Stomach (tissue), 9 donors: ENCODE data around the gene PALM2AKAP2. TPM values are rescaled to one million over a fixed set of nuclear protein-coding genes. Genes with fewer than 3 reads are reported as not detected.

Experiments
- DNase-seq, 2 donors: peaks; one replicate each; pipeline versions ENCODE4 v3.0.0 to v3.0.0-alpha.2; 2013 to 2019
- H3K27ac ChIP-seq, 5 donors: fragments of 200-600 bp in 4 of 5; sonication (generic) in 4 of 5; one replicate each; pipeline ENCODE4 v1.5.1; 2013 to 2019; ENCODE audit warnings: mild to moderate bottlenecking in 1 of 5, moderate library complexity in 1 of 5
- H3K27me3 ChIP-seq, 3 donors: fragments of 200-600 bp; sonication (generic); one replicate each; pipeline ENCODE4 v1.5.1; 2017 to 2019; ENCODE audit warnings: mixed run types in 1 of 3
- H3K36me3 ChIP-seq, 4 donors: fragments of 200-600 bp; sonication (generic); 1 replicate in 3 of 4; 2 replicates in 1 of 4; pipeline ENCODE4 v1.5.1; 2016 to 2019
- H3K4me1 ChIP-seq, 4 donors: fragments of 200-600 bp; sonication (generic); one replicate each; pipeline ENCODE4 v1.5.1; 2016 to 2019
- H3K4me3 ChIP-seq, 4 donors: fragments of 200-600 bp; sonication (generic) in 3 of 4; one replicate each; pipeline ENCODE4 v1.5.1; 2016 to 2019; ENCODE audit warnings: mild to moderate bottlenecking in 1 of 4
- H3K9me3 ChIP-seq, 4 donors: fragments of 200-600 bp; sonication (generic); one replicate each; pipeline ENCODE4 v1.5.1; 2016 to 2019
- CTCF ChIP-seq, 7 experiments: fragments of 450-650 bp in 4 of 7; fragments of 200-600 bp in 3 of 7; sonication (generic) in 3 of 7; IDR thresholded peaks; one replicate each; pipeline ENCODE4 v1.5.1; 2016 to 2019; ENCODE audit warnings: antibody characterized with exemption in 7 of 7, control low read depth in 2 of 7, mild to moderate bottlenecking in 1 of 7
- EP300 ChIP-seq: sonication (generic); formaldehyde crosslinking; IDR thresholded peaks from one replicate; pipeline ENCODE4 v1.6.1; 2017; ENCODE audit warnings: antibody characterized with exemption
- POLR2A ChIP-seq, 4 donors: fragments of 450-650 bp; IDR thresholded peaks; one replicate each; pipeline ENCODE4 v1.6.1; 2016; ENCODE audit warnings: antibody characterized with exemption in 4 of 4, control low read depth in 2 of 4, mild to moderate bottlenecking in 1 of 4, moderate library complexity in 1 of 4
- POLR2AphosphoS5 ChIP-seq, 3 donors: sonication (generic); formaldehyde crosslinking; IDR thresholded peaks; one replicate each; pipeline ENCODE4 v1.6.1; 2016; ENCODE audit warnings: antibody characterized with exemption in 3 of 3
- WGBS, 5 donors: extraction: QIAGEN DNeasy Blood & Tissue Kit in 3 of 5; methylation state at CpG; one replicate each; pipeline versions ENCODE4 v1.1.5 to v1.1.7; 2013 to 2018; 5-methylcytosine and 5-hydroxymethylcytosine counted together
- intact Hi-C: fragments of 100-400 bp; cut with DNase I; formaldehyde crosslinking; loops from one replicate; pipeline ENCODE4 v1.15.1; 2023; ENCODE audit warnings: low total_unique reads
- polyA plus RNA-seq, 3 donors: library from polyadenylated mRNA; stranded (reverse); fragments of 200-250 nt; gene quantifications; one replicate each; pipeline ENCODE4 v1.2.3, GENCODE V29; 2013
- total RNA-seq, 5 donors: library from RNA; depleted of rRNA; stranded (reverse); fragments of >200 nt; gene quantifications; one replicate each; pipeline versions ENCODE4 v1.1.0 to v1.2.3, GENCODE V29; 2014 to 2016
- donor health status: healthy with polysubstance abuse.
- donor health status: Bipolar disorder and iron deficiency.
- donor health status: healthy.

PALM2AKAP2 gene
- total and polyA plus RNA-seq, 8 donors: 0.05 to 6.2 (median 1.3) TPM; not detected in 3

GRCh38 chr9:109755040-109755439 lies 25.0 kb upstream of the PALM2AKAP2 start:
- intact Hi-C loops: no loop called here
- Histone ChIP-seq H3K27me3 (peaks cover 0 to 15% (median 0%) of the 10 kb centered on the region in 3 donors), H3K4me1 (peaks cover 0 to 7% (median 0%) of the 10 kb centered on the region in 4 donors), H3K27ac (no peak overlapping the region), H3K4me3 (no peak overlapping the region), H3K36me3 (no peaks in the 10 kb centered on the region), H3K9me3 (no peaks in the 10 kb centered on the region)
- DNase-seq: no peak
- 48 to 73% (median 53%) methylated on average over 2 of the region's 2 CpGs for WGBS, 5 donors
- TF ChIP-seq EP300: no peak
- no peak for TF ChIP-seq POLR2AphosphoS5 (IDR thresholded peaks at IDR 0.05)
- no peak for TF ChIP-seq CTCF (IDR thresholded peaks at IDR 0.05)
- TF ChIP-seq POLR2A (IDR thresholded peaks at IDR 0.05): no peak

- no peak overlapping the region for H3K27ac ChIP-seq
- H3K27me3 ChIP-seq: peaks cover 0 to 10% (median 0%) of the 10 kb centered on the region in 3 donors
- no peaks in the 10 kb centered on the region for H3K9me3 ChIP-seq
- TF ChIP-seq POLR2A (IDR thresholded peaks at IDR 0.05): no peak
- no peak for TF ChIP-seq CTCF (IDR thresholded peaks at IDR 0.05)
- no peak for TF ChIP-seq POLR2AphosphoS5 (IDR thresholded peaks at IDR 0.05)
- no peak for TF ChIP-seq EP300
- H3K36me3 ChIP-seq: no peaks in the 10 kb centered on the region
- DNase-seq: no peak
- no peaks in the 10 kb centered on the region for H3K4me1 ChIP-seq
- no peak overlapping the region for H3K4me3 ChIP-seq
- 39 to 56% (median 48%) methylated on average over 3 of the region's 3 CpGs for WGBS, 5 donors
- intact Hi-C loops: no loop called here
Measured at GRCh38 chr9:109759589-109759988, 20.4 kb upstream of the PALM2AKAP2 start.

GRCh38 chr9:109765278-109765677 lies 14.7 kb upstream of the PALM2AKAP2 start:
- no peak for DNase-seq
- intact Hi-C loops: no loop called here
- WGBS, 5 donors: 84 to 94% (median 93%) methylated on average over 2 of the region's 2 CpGs
- no peaks in the 10 kb centered on the region for H3K4me1 ChIP-seq
- H3K27ac ChIP-seq: no peak overlapping the region
- peaks cover 0 to 16% (median 6%) of the 10 kb centered on the region in 3 donors for H3K27me3 ChIP-seq
- H3K4me3 ChIP-seq: no peak overlapping the region
- TF ChIP-seq POLR2AphosphoS5 (IDR thresholded peaks at IDR 0.05): no peak
- no peak for TF ChIP-seq CTCF (IDR thresholded peaks at IDR 0.05)
- TF ChIP-seq POLR2A (IDR thresholded peaks at IDR 0.05): no peak
- TF ChIP-seq EP300: no peak
- H3K36me3 ChIP-seq: no peaks in the 10 kb centered on the region
- H3K9me3 ChIP-seq: no peaks in the 10 kb centered on the region

GRCh38 chr9:109765830-109766229 lies 14.2 kb upstream of the PALM2AKAP2 start:
- WGBS, 5 donors: 59 to 76% (median 70%) methylated on average over 3 of the region's 3 CpGs
- no peak for DNase-seq
- intact Hi-C loops: no loop called here
- H3K4me1 ChIP-seq: no peaks in the 10 kb centered on the region
- no peak overlapping the region for H3K27ac ChIP-seq
- H3K9me3 ChIP-seq: no peaks in the 10 kb centered on the region
- H3K27me3 ChIP-seq: peaks cover 0 to 19% (median 6%) of the 10 kb centered on the region in 3 donors
- H3K36me3 ChIP-seq: no peaks in the 10 kb centered on the region
- TF ChIP-seq POLR2AphosphoS5 (IDR thresholded peaks at IDR 0.05) (no peak), EP300 (no peak), CTCF (IDR thresholded peaks at IDR 0.05) (no peak), POLR2A (IDR thresholded peaks at IDR 0.05) (no peak)
- H3K4me3 ChIP-seq: no peak overlapping the region
